GM10266 (cell line): Measurements from ENCODE around the gene DUOXA2.

Source experiments
- DNase-seq: peaks from one replicate; pipeline ENCODE4 v3.0.0; 2012; ENCODE audit errors: extremely low spot score
- CTCF ChIP-seq: IDR thresholded peaks from 2 replicates; pipeline ENCODE4 v1.5.1; 2012; ENCODE audit warnings: mild to moderate bottlenecking, low read depth; ENCODE audit not compliant: control insufficient read depth, insufficient read depth; ENCODE audit errors: missing control alignments

The DUOXA2 gene

GRCh38 chr15:45122719-45123118 is 8.6 kb downstream of the DUOXA2 start:
- TF ChIP-seq CTCF: no peak
- no peak for DNase-seq

GRCh38 chr15:45123397-45123796 is 9.3 kb downstream of the DUOXA2 start:
- no peak for DNase-seq
- TF ChIP-seq CTCF: no peak

- DNase-seq: no peak
- TF ChIP-seq CTCF: peak; percentile 63
Observed at GRCh38 chr15:45126535-45127158, 12.5 kb downstream of the DUOXA2 start.

GRCh38 chr15:45128971-45129639 is 15.0 kb downstream of the DUOXA2 start:
- no peak for TF ChIP-seq CTCF
- DNase-seq: no peak

- TF ChIP-seq CTCF: no peak
- DNase-seq: no peak
Observed at GRCh38 chr15:45129651-45130129, 15.6 kb downstream of the DUOXA2 start, which contains the start of the genes DUOX1 and DUOXA1. Gene DUOX1, plus strand, starts transcription at chr15:45129994. Its CDS starts 1,973 bp downstream, at chr15:45131967. Gene DUOXA1, minus strand, starts transcription at chr15:45129879. Its CDS starts 6,865 bp downstream, at chr15:45123014.

GRCh38 chr15:45130291-45131000 is 16.3 kb downstream of the DUOXA2 start:
- no peak for TF ChIP-seq CTCF
- DNase-seq: no peak

- no peak for TF ChIP-seq CTCF
Observed at GRCh38 chr15:45131510-45131909, 17.4 kb downstream of the DUOXA2 start.

More at GRCh38 chr15:45131510-45131909, 17.4 kb downstream of the DUOXA2 start:
- DNase-seq: no peak
